Ishikawa (cell line): ENCODE measurements around the gene MATN1.

Experiments used
- CEBPB ChIP-seq: IDR thresholded peaks from 2 replicates; pipeline ENCODE4 v1.6.1; 2012
- CREB1 ChIP-seq: IDR thresholded peaks from 2 replicates; pipeline ENCODE4 v1.6.1; 2012; ENCODE audit warnings: low read depth
- EGR1 ChIP-seq: IDR thresholded peaks from 2 replicates; pipeline ENCODE4 v1.6.1; 2012
- EP300 ChIP-seq: IDR thresholded peaks from 2 replicates; pipeline ENCODE4 v1.6.1; 2012; ENCODE audit warnings: borderline replicate concordance
- FOXM1 ChIP-seq: IDR thresholded peaks from 2 replicates; pipeline ENCODE4 v1.6.1; 2012; ENCODE audit warnings: low read depth, borderline replicate concordance
- NFIC ChIP-seq: IDR thresholded peaks from 2 replicates; pipeline ENCODE4 v1.6.1; 2012
- RAD21 ChIP-seq: IDR thresholded peaks from 2 replicates; pipeline ENCODE4 v1.6.1; 2012; ENCODE audit warnings: low read depth
- TAF1 ChIP-seq: IDR thresholded peaks from 2 replicates; pipeline ENCODE4 v1.6.1; 2012; ENCODE audit warnings: low read depth, mild to moderate bottlenecking
- TCF12 ChIP-seq: IDR thresholded peaks from 2 replicates; pipeline ENCODE4 v1.6.1; 2012; ENCODE audit warnings: low read depth
- TEAD4 ChIP-seq: IDR thresholded peaks from 2 replicates; pipeline ENCODE4 v1.6.1; 2012
- USF1 ChIP-seq: IDR thresholded peaks from 2 replicates; pipeline ENCODE4 v1.6.1; 2012
- YY1 ChIP-seq: IDR thresholded peaks from 2 replicates; pipeline ENCODE4 v1.6.1; 2012; ENCODE audit warnings: low read depth
- ZBTB7A ChIP-seq: IDR thresholded peaks from 2 replicates; pipeline ENCODE4 v1.6.1; 2012; ENCODE audit warnings: low read depth
- TF ChIP-seq, protein P1 (sequence below): IDR thresholded peaks from 2 replicates; pipeline ENCODE4 v1.6.1; 2012
- TF ChIP-seq, protein P2 (sequence below): IDR thresholded peaks from 2 replicates; pipeline ENCODE4 v1.6.1; 2012; ENCODE audit warnings: low read depth, mild to moderate bottlenecking

Gene MATN1

DNA sequence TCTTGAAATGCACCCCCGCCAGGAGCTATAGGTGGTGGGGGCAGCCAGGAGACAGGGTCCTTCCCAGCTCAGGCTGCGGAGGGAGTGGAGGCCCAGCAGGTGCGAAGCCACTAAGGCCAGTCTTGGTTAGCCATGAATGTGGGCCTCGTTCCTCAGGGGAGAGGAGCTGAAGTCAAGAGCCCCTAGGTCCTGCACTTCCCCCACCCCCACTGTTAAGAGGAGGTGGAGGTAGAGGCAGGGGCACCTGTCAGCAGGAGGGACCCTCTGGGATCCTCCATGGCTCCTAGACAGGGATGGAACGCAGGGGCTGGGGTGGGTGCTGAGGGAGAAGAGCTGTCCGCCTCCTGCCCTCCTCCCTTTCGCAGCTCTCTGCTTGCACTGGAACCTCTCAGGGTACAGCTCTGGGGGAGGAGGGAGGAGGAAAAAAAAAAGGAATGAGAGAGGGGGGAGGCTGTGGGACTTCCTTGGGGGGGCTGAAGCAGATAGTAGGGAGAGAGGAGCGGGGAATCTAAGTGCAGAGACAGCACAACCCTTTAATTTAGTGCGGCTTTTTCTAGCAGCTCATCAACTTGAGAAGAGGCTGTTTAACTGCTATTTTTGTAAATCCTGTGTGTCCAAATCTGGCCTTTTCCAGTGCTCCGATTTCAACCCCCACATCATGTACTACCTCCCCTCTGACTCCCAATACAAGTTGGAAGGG lies 37.0 kb downstream of the MATN1 start:
- no peak for TF ChIP-seq EGR1
- TF ChIP-seq RAD21 = no peak
- TF ChIP-seq, protein P1, sequence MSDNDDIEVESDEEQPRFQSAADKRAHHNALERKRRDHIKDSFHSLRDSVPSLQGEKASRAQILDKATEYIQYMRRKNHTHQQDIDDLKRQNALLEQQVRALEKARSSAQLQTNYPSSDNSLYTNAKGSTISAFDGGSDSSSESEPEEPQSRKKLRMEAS = no peak
- TF ChIP-seq NFIC = no peak
- TF ChIP-seq YY1 = no peak
- TF ChIP-seq USF1 = no peak
- no peak for TF ChIP-seq CREB1
- TF ChIP-seq TCF12 = no peak
- no peak for TF ChIP-seq FOXM1
- TF ChIP-seq, protein P2, sequence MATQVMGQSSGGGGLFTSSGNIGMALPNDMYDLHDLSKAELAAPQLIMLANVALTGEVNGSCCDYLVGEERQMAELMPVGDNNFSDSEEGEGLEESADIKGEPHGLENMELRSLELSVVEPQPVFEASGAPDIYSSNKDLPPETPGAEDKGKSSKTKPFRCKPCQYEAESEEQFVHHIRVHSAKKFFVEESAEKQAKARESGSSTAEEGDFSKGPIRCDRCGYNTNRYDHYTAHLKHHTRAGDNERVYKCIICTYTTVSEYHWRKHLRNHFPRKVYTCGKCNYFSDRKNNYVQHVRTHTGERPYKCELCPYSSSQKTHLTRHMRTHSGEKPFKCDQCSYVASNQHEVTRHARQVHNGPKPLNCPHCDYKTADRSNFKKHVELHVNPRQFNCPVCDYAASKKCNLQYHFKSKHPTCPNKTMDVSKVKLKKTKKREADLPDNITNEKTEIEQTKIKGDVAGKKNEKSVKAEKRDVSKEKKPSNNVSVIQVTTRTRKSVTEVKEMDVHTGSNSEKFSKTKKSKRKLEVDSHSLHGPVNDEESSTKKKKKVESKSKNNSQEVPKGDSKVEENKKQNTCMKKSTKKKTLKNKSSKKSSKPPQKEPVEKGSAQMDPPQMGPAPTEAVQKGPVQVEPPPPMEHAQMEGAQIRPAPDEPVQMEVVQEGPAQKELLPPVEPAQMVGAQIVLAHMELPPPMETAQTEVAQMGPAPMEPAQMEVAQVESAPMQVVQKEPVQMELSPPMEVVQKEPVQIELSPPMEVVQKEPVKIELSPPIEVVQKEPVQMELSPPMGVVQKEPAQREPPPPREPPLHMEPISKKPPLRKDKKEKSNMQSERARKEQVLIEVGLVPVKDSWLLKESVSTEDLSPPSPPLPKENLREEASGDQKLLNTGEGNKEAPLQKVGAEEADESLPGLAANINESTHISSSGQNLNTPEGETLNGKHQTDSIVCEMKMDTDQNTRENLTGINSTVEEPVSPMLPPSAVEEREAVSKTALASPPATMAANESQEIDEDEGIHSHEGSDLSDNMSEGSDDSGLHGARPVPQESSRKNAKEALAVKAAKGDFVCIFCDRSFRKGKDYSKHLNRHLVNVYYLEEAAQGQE = no peak
- TF ChIP-seq EP300 = no peak
- TF ChIP-seq TAF1 = no peak
- no peak for TF ChIP-seq ZBTB7A
- TF ChIP-seq TEAD4 = no peak
- no peak for TF ChIP-seq CEBPB

GRCh38 chr1:30685796-30686165 lies 37.6 kb downstream of the MATN1 start:
- TF ChIP-seq TEAD4 (no peak), ZBTB7A (no peak), CREB1 (no peak), EP300 (no peak), YY1 (no peak)
- TF ChIP-seq, protein P2 = no peak

GRCh38 chr1:30684881-30685795 lies 38.2 kb downstream of the MATN1 start:
- no peak for TF ChIP-seq TCF12
- TF ChIP-seq USF1 = peak; percentile 73

- TF ChIP-seq YY1 = no peak
- no peak for TF ChIP-seq USF1
- TF ChIP-seq CREB1 = no peak
- TF ChIP-seq NFIC = no peak
- no peak for TF ChIP-seq EGR1
Measured at GRCh38 chr1:30684259-30684658, 39.1 kb downstream of the MATN1 start.

DNA sequence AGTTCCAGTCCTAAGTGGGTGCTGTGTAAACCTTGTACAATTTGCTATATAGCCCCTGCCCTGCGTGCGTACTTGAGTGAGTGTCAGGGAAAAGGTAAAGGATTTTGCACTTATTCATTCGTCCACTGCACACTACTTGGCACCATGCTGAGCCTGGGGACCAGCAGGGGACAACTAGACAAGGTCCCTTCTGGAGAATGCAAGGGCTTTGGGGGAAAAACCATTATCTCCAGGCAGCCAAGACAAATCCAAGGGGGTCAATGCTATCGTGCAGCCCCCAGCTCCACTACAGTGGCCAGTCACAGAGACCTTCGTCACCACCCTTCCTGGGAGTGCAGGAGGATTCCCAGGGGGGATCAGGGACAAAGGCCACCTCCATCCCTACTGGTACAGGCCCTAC lies 39.7 kb downstream of the MATN1 start:
- TF ChIP-seq, protein P1 = no peak
- no peak for TF ChIP-seq EP300
- no peak for TF ChIP-seq RAD21
- TF ChIP-seq TCF12 = no peak
- no peak for TF ChIP-seq CEBPB
